ENCODE data around the gene PDCD4. TPM values are rescaled to one million over a fixed set of nuclear protein-coding genes. Genes with fewer than 3 reads are reported as not detected.
A peak's percentile ranks its signal among the peaks of the same experiment; 100 is the strongest.

PDCD4 gene
- total and polyA plus RNA-seq, 2 of the 13 experiments (the other 11 are each of a cell fraction or from before 2014, with no cell fraction given): 22.8 to 56.2 TPM

DNA sequence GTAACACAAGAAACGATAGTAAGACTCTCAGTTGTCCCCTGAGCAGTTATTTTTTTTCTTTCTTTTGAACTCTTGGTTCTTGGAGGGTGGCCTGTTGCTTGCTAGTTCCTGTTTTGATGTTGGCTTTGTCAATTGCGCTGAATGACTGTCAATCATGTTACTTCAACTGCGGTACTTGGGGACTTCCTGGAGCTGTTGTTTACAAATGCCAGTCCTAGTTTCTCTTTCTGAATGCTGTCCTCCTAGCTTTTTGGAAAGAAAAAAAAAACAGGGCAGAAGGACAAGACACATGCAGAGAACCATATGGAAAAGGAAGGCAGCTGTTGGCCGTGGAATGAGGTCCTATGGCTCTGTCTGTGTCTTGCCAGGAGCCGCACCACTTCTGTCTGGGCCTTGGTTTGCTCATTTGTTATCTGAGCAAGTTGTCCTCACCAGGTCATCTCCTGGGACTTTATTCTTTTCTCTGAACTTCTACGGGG, 7.0 kb upstream of the PDCD4 start (continued):
- TF ChIP-seq FOXP1 (IDR thresholded peaks at IDR 0.05) (no peak), FOXP1 (CRISPR knock-in tag; IDR thresholded peaks at IDR 0.05) (0 out of 2 replicates have a peak, but pooled peaks have one; percentile 18), SRSF4 (IDR thresholded peaks at IDR 0.05; ENCODE audit: low read depth, low read length, poor library complexity, severe bottlenecking) (no peak), SRF (IDR thresholded peaks at IDR 0.05; ENCODE audit: low read depth, low read length) (no peak), RARA (CRISPR knock-in tag; IDR thresholded peaks at IDR 0.05) (peak; percentile 21; the same call in 1 of the 2 replicates), PCBP1 (IDR thresholded peaks at IDR 0.05; ENCODE audit: borderline replicate concordance, low read depth, low read length) (no peak), ZNF549 (CRISPR knock-in tag; IDR thresholded peaks at IDR 0.05) (no peak), TAF15 (IDR thresholded peaks at IDR 0.05; ENCODE audit: low read depth, low read length, poor library complexity, severe bottlenecking) (no peak), EED (CRISPR knock-in tag; IDR thresholded peaks at IDR 0.05) (no peak), ARNT2 (CRISPR knock-in tag; IDR thresholded peaks at IDR 0.05; ENCODE audit: low read depth) (no peak), MAFK (conservative IDR thresholded peaks at IDR 0.05 in 1 of 2, IDR thresholded peaks at IDR 0.05 in 1 of 2; ENCODE audit: low read length in 2 of 2) (no peak), PRMT3 (CRISPR knock-in tag; IDR thresholded peaks at IDR 0.05; ENCODE audit: borderline replicate concordance, low read depth) (no peak), ZBTB3 (CRISPR knock-in tag; IDR thresholded peaks at IDR 0.05; ENCODE audit: borderline replicate concordance, low read depth) (no peak), ZNF672 (CRISPR knock-in tag; IDR thresholded peaks at IDR 0.05) (no peak)
- TF ChIP-seq, protein P1, sequence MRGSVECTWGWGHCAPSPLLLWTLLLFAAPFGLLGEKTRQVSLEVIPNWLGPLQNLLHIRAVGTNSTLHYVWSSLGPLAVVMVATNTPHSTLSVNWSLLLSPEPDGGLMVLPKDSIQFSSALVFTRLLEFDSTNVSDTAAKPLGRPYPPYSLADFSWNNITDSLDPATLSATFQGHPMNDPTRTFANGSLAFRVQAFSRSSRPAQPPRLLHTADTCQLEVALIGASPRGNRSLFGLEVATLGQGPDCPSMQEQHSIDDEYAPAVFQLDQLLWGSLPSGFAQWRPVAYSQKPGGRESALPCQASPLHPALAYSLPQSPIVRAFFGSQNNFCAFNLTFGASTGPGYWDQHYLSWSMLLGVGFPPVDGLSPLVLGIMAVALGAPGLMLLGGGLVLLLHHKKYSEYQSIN (CRISPR knock-in tag; IDR thresholded peaks at IDR 0.05; ENCODE audit: borderline replicate concordance): no peak
